RWPE1 (cell line): ENCODE data around the gene PTK7.

ENCODE experiments used
- CTCF ChIA-PET: fragments of 350-600 bp; sonication (Branson Sonifier 250); formaldehyde crosslinking; extraction: SDS; loops from one replicate; lab custom pipeline; 2021; lab: Yijun Ruan, JAX
- POLR2A ChIA-PET: fragments of 400-600 bp; formaldehyde crosslinking; extraction: SDS; loops from one replicate; lab custom pipeline; 2020; ENCODE audit warnings: antibody characterized with exemption; ENCODE audit not compliant: low non-redundant PET; lab: Yijun Ruan, JAX
- DNase-seq: peaks from one replicate; pipeline ENCODE4 v3.0.0; 2012; ENCODE audit warnings: low spot score
- H3K27ac ChIP-seq: fragments of 450-650 bp; 2 replicates; pipeline ENCODE4 v1.5.1; 2017
- CTCF ChIP-seq: fragments of 450-650 bp; conservative IDR thresholded peaks from 2 replicates; pipeline ENCODE4 v1.5.1; 2017; ENCODE audit warnings: low read depth, mild to moderate bottlenecking

Gene PTK7

GRCh38 chr6:43089874-43090558, 13.9 kb downstream of the PTK7 start:
- DNase-seq, result no peak
- H3K27ac ChIP-seq, result peak overlapping the region; percentile 60
- no peak for TF ChIP-seq CTCF
- ChIA-PET POLR2A (interaction anchor here (0.5 to 0.9 kb wide), 3 partner anchors 14 to 326 kb away, joined by 3 to 4 read pairs (median 3); partner anchors contain the start of gene PTK7), CTCF (interaction anchor here (0.8 to 1.8 kb wide), 2 partner anchors 54 to 179 kb away, joined by 5 read pairs; no protein-coding TSS in a partner anchor)

- ChIA-PET CTCF (interaction anchor here (0.8 to 1.8 kb wide), 2 partner anchors 53 to 178 kb away, joined by 5 read pairs; no protein-coding TSS in a partner anchor), POLR2A (interaction anchor here (0.9 kb wide), 1 partner anchor 14 kb away, joined by 3 read pairs; the partner anchor contains the start of gene PTK7)
- peak overlapping the region; percentile 60 for H3K27ac ChIP-seq
- TF ChIP-seq CTCF, result no peak
- DNase-seq, result no peak
Measured at GRCh38 chr6:43090559-43090956, 14.4 kb downstream of the PTK7 start.

GRCh38 chr6:43091020-43091419, 14.9 kb downstream of the PTK7 start:
- TF ChIP-seq CTCF, result no peak
- POLR2A ChIA-PET, result interaction anchor here (0.9 kb wide), 1 partner anchor 15 kb away, joined by 3 read pairs; the partner anchor contains the start of gene PTK7
- no peak for DNase-seq
- H3K27ac ChIP-seq, result peak overlapping the region; percentile 32
- CTCF ChIA-PET, result interaction anchor here (1.8 kb wide), 1 partner anchor 53 kb away, joined by 5 read pairs; no protein-coding TSS in a partner anchor

- no peak for DNase-seq
- ChIA-PET POLR2A (no interaction called here), CTCF (no interaction called here)
- no peak for TF ChIP-seq CTCF
- H3K27ac ChIP-seq, result peak overlapping the region; percentile 34
Measured at GRCh38 chr6:43091436-43091991, 15.4 kb downstream of the PTK7 start.

GRCh38 chr6:43092635-43093034, 16.5 kb downstream of the PTK7 start:
- TF ChIP-seq CTCF, result no peak
- no peak for DNase-seq
- no peak overlapping the region for H3K27ac ChIP-seq
- ChIA-PET POLR2A (no interaction called here), CTCF (no interaction called here)

GRCh38 chr6:43093436-43094289, 17.5 kb downstream of the PTK7 start:
- POLR2A ChIA-PET, result no interaction called here
- H3K27ac ChIP-seq, result peak overlapping the region; percentile 79
- DNase-seq, result no peak

More at GRCh38 chr6:43093436-43094289, 17.5 kb downstream of the PTK7 start:
- CTCF ChIA-PET, result no interaction called here
- TF ChIP-seq CTCF, result no peak
